GM23338 (cell line): Measurements from ENCODE around the gene LY86. TPM values are rescaled to one million over a fixed set of nuclear protein-coding genes. Genes with fewer than 3 reads are reported as not detected.

Experiments used
- ATAC-seq: fragments of 200-7000 bp; cut with Tn5 transposase; 3 replicates; pipeline ENCODE4 v1.9.1; 2020
- DNase-seq: peaks from one replicate; pipeline ENCODE4 v3.0.0-alpha.2; 2015; ENCODE audit warnings: low spot score
- H2AFZ ChIP-seq: fragments of 200-600 bp; sonication (generic); 2 replicates; pipeline ENCODE4 v1.8.0; 2016; ENCODE audit warnings: antibody characterized with exemption, mild to moderate bottlenecking, moderate library complexity
- H3F3A ChIP-seq: fragments of 200-600 bp; sonication (generic); replicated peaks from 2 replicates; pipeline ENCODE4 v1.8.0; 2017; ENCODE audit warnings: antibody characterized with exemption, mixed run types, low read depth
- H3K27ac ChIP-seq: fragments of 200-600 bp; sonication (generic); 2 replicates; pipeline ENCODE4 v1.6.1; 2016; ENCODE audit warnings: low read depth
- H3K27me3 ChIP-seq: fragments of 200-600 bp; sonication (generic); 2 replicates; pipeline ENCODE4 v1.8.0; 2016; ENCODE audit warnings: mild to moderate bottlenecking, mixed run types, moderate library complexity; ENCODE audit not compliant: insufficient read depth
- H3K36me3 ChIP-seq: fragments of 200-600 bp; sonication (generic); 2 replicates; pipeline ENCODE4 v1.8.0; 2016; ENCODE audit warnings: mild to moderate bottlenecking; ENCODE audit not compliant: insufficient read depth
- H3K4me1 ChIP-seq: fragments of 200-600 bp; sonication (generic); 2 replicates; pipeline ENCODE4 v1.8.0; 2016; ENCODE audit warnings: mild to moderate bottlenecking, moderate library complexity; ENCODE audit not compliant: insufficient read depth
- H3K4me2 ChIP-seq: fragments of 200-600 bp; sonication (generic); 2 replicates; pipeline ENCODE4 v1.7.1; 2017; ENCODE audit warnings: mixed run types
- H3K4me3 ChIP-seq: fragments of 200-600 bp; sonication (generic); 2 replicates; pipeline ENCODE4 v1.6.1; 2016; ENCODE audit warnings: mixed run types
- H3K79me2 ChIP-seq: fragments of 200-600 bp; sonication (generic); replicated peaks from 2 replicates; pipeline ENCODE4 v1.8.0; 2017; ENCODE audit warnings: mild to moderate bottlenecking; ENCODE audit not compliant: insufficient read depth
- H3K9me2 ChIP-seq: fragments of 200-600 bp; sonication (generic); 2 replicates; pipeline ENCODE4 v1.8.0; 2017; ENCODE audit not compliant: insufficient read depth
- H4K20me1 ChIP-seq: fragments of 200-600 bp; sonication (generic); replicated peaks from 2 replicates; pipeline ENCODE4 v1.8.0; 2017; ENCODE audit warnings: mild to moderate bottlenecking; ENCODE audit not compliant: insufficient read depth
- H3K27ac Mint-ChIP-seq: 2 replicates; pipeline ENCODE4 v1.8.0; 2020; ENCODE audit warnings: inconsistent platforms, mild to moderate bottlenecking, moderate library complexity, mixed read lengths
- H3K27me3 Mint-ChIP-seq: 3 replicates; pipeline ENCODE4 v1.8.0; 2022; ENCODE audit warnings: low read depth, mild to moderate bottlenecking, moderate library complexity, mixed read lengths, inconsistent platforms; ENCODE audit not compliant: insufficient read depth, poor library complexity
- H3K36me3 Mint-ChIP-seq: 3 replicates; pipeline ENCODE4 v1.8.0; 2021; ENCODE audit warnings: low read depth, mild to moderate bottlenecking, inconsistent platforms, moderate library complexity, mixed read lengths
- H3K4me1 Mint-ChIP-seq: 3 replicates; pipeline ENCODE4 v1.8.0; 2020; ENCODE audit warnings: mild to moderate bottlenecking, inconsistent platforms, mixed read lengths
- H3K4me3 Mint-ChIP-seq: 3 replicates; pipeline ENCODE4 v1.8.0; 2021; ENCODE audit warnings: moderate library complexity, mild to moderate bottlenecking, inconsistent platforms, mixed read lengths
- H3K9me3 Mint-ChIP-seq: 3 replicates; pipeline ENCODE4 v1.8.0; 2020; ENCODE audit warnings: moderate library complexity, mild to moderate bottlenecking, inconsistent platforms, mixed read lengths
- CREB1 ChIP-seq: fragments of 250-450 bp; sonication (Bioruptor Pico); IDR thresholded peaks from 2 replicates; pipeline ENCODE4 v1.5.0; 2020; ENCODE audit warnings: low read depth, mild to moderate bottlenecking, moderate library complexity
- EZH2 ChIP-seq: fragments of 200-600 bp; sonication (generic); IDR thresholded peaks from one replicate; pipeline ENCODE4 v1.8.0; 2017; ENCODE audit warnings: antibody characterized with exemption, mild to moderate bottlenecking, low read depth; ENCODE audit not compliant: unreplicated experiment
- EZH2phosphoT487 ChIP-seq: fragments of 200-600 bp; sonication (generic); IDR thresholded peaks from one replicate; pipeline ENCODE4 v1.8.1; 2018; ENCODE audit warnings: antibody characterized with exemption; ENCODE audit not compliant: unreplicated experiment
- JUNB ChIP-seq: IDR thresholded peaks from one replicate; pipeline ENCODE4 v1.6.1; 2016; ENCODE audit warnings: antibody characterized with exemption; ENCODE audit not compliant: unreplicated experiment
- NANOG ChIP-seq: IDR thresholded peaks from 2 replicates; pipeline ENCODE4 v1.6.1; 2016; ENCODE audit warnings: antibody characterized with exemption, borderline replicate concordance
- POLR2AphosphoS5 ChIP-seq: IDR thresholded peaks from 2 replicates; pipeline ENCODE4 v1.6.1; 2016; ENCODE audit warnings: antibody characterized with exemption, low read depth
- STAT1 ChIP-seq: IDR thresholded peaks from one replicate; pipeline ENCODE4 v1.6.1; 2016; ENCODE audit warnings: antibody characterized with exemption; ENCODE audit not compliant: unreplicated experiment
- ZNF114 ChIP-seq: fragments of 250-450 bp; sonication (Bioruptor Pico); IDR thresholded peaks from 2 replicates; pipeline ENCODE4 v1.5.0; 2020; ENCODE audit warnings: mild to moderate bottlenecking, moderate library complexity
- ZNF331 ChIP-seq: fragments of 250-450 bp; sonication (Bioruptor Pico); IDR thresholded peaks from 2 replicates; pipeline ENCODE4 v1.5.0; 2020; ENCODE audit warnings: low read depth, mild to moderate bottlenecking, moderate library complexity
- polyA plus RNA-seq: library from polyadenylated mRNA; unstranded; fragments of >200 nt; fragmentation: Nextera tagmentation; extraction: Ambion mirVana; gene quantifications from 2 replicates; pipeline ENCODE4 v1.2.1, GENCODE V29; 2016
- total RNA-seq: library from RNA; depleted of rRNA; stranded (reverse); fragments of >200 nt; shearing (Covaris generic); gene quantifications from 2 replicates; pipeline ENCODE4 v1.2.3, GENCODE V29; 2014
- TF ChIP-seq, protein P1 (sequence below): fragments of 250-450 bp; sonication (Bioruptor Pico); IDR thresholded peaks from 2 replicates; pipeline ENCODE4 v1.5.0; 2020; ENCODE audit warnings: mild to moderate bottlenecking, moderate library complexity
- TF ChIP-seq, protein P2 (sequence below), 2 experiments: fragments of 200-600 bp in 1 of 2; sonication (generic) in 1 of 2; conservative IDR thresholded peaks; 2 replicates each; pipeline versions ENCODE4 v1.5.1 to v1.6.1; 2016 to 2017; ENCODE audit warnings: antibody characterized with exemption in 2 of 2, low read depth in 2 of 2, mild to moderate bottlenecking in 2 of 2, moderate library complexity in 1 of 2
- TF ChIP-seq, protein P3 (sequence below): IDR thresholded peaks from one replicate; pipeline ENCODE4 v1.6.1; 2018; ENCODE audit warnings: antibody characterized with exemption; ENCODE audit not compliant: unreplicated experiment
- TF ChIP-seq, protein P4 (sequence below): IDR thresholded peaks from 2 replicates; pipeline ENCODE4 v1.6.1; 2016; ENCODE audit warnings: antibody characterized with exemption

The LY86 gene
- total and polyA plus RNA-seq, 2 experiments from 2014 or later, result 0.29 TPM; not detected in 1

DNA sequence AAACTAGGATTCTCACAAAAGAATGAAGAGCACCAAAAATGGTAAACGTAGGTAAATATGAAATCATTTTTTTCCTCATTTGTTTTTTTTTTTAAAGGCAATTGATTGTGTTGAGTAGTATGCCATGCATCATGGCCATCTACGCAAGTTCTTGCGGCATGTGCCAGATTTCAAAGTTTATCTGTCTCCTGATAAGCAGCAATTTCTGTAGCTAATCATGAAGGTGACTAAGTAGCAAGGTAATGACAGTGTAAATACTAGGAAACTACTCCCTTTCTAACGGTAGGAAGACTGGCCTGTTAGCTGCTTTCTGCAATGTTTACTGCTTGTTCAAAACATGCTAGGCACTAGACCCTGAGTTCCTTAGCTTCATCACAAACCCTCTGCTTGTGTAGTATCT lies 13.4 kb upstream of the LY86 start:
- Histone ChIP-seq H3K9me2 (no peaks in the 10 kb centered on the region), H3K4me1 (no peaks in the 10 kb centered on the region), H2AFZ (no peak overlapping the region; the same call in 1 of the 2 replicates), H4K20me1 (no peaks in the 10 kb centered on the region), H3K4me3 (no peak overlapping the region), H3K79me2 (no peaks in the 10 kb centered on the region), H3K4me2 (no peak overlapping the region), H3K27me3 (no peaks in the 10 kb centered on the region), H3F3A (no peaks in the 10 kb centered on the region), H3K36me3 (no peaks in the 10 kb centered on the region), H3K27ac (no peak overlapping the region)
- H3K4me1 Mint-ChIP-seq, result no peaks in the 10 kb centered on the region
- H3K4me3 Mint-ChIP-seq, result no peak overlapping the region
- H3K36me3 Mint-ChIP-seq, result no peaks in the 10 kb centered on the region; the same call in 2 of the 3 replicates
- no peak overlapping the region for H3K27ac Mint-ChIP-seq
- no peak for ATAC-seq
- peaks cover 15% of the 10 kb centered on the region for H3K9me3 Mint-ChIP-seq
- TF ChIP-seq, protein P1, sequence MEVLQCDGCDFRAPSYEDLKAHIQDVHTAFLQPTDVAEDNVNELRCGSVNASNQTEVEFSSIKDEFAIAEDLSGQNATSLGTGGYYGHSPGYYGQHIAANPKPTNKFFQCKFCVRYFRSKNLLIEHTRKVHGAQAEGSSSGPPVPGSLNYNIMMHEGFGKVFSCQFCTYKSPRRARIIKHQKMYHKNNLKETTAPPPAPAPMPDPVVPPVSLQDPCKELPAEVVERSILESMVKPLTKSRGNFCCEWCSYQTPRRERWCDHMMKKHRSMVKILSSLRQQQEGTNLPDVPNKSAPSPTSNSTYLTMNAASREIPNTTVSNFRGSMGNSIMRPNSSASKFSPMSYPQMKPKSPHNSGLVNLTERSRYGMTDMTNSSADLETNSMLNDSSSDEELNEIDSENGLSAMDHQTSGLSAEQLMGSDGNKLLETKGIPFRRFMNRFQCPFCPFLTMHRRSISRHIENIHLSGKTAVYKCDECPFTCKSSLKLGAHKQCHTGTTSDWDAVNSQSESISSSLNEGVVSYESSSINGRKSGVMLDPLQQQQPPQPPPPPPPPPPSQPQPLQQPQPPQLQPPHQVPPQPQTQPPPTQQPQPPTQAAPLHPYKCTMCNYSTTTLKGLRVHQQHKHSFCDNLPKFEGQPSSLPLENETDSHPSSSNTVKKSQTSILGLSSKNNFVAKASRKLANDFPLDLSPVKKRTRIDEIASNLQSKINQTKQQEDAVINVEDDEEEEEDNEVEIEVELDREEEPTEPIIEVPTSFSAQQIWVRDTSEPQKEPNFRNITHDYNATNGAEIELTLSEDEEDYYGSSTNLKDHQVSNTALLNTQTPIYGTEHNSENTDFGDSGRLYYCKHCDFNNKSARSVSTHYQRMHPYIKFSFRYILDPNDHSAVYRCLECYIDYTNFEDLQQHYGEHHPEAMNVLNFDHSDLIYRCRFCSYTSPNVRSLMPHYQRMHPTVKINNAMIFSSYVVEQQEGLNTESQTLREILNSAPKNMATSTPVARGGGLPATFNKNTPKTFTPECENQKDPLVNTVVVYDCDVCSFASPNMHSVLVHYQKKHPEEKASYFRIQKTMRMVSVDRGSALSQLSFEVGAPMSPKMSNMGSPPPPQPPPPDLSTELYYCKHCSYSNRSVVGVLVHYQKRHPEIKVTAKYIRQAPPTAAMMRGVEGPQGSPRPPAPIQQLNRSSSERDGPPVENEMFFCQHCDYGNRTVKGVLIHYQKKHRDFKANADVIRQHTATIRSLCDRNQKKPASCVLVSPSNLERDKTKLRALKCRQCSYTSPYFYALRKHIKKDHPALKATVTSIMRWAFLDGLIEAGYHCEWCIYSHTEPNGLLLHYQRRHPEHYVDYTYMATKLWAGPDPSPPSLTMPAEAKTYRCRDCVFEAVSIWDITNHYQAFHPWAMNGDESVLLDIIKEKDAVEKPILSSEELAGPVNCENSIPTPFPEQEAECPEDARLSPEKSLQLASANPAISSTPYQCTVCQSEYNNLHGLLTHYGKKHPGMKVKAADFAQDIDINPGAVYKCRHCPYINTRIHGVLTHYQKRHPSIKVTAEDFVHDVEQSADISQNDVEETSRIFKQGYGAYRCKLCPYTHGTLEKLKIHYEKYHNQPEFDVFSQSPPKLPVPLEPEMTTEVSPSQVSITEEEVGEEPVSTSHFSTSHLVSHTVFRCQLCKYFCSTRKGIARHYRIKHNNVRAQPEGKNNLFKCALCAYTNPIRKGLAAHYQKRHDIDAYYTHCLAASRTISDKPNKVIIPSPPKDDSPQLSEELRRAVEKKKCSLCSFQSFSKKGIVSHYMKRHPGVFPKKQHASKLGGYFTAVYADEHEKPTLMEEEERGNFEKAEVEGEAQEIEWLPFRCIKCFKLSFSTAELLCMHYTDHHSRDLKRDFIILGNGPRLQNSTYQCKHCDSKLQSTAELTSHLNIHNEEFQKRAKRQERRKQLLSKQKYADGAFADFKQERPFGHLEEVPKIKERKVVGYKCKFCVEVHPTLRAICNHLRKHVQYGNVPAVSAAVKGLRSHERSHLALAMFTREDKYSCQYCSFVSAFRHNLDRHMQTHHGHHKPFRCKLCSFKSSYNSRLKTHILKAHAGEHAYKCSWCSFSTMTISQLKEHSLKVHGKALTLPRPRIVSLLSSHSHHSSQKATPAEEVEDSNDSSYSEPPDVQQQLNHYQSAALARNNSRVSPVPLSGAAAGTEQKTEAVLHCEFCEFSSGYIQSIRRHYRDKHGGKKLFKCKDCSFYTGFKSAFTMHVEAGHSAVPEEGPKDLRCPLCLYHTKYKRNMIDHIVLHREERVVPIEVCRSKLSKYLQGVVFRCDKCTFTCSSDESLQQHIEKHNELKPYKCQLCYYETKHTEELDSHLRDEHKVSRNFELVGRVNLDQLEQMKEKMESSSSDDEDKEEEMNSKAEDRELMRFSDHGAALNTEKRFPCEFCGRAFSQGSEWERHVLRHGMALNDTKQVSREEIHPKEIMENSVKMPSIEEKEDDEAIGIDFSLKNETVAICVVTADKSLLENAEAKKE (CRISPR knock-in tag), result no peak
- TF ChIP-seq, protein P2, sequence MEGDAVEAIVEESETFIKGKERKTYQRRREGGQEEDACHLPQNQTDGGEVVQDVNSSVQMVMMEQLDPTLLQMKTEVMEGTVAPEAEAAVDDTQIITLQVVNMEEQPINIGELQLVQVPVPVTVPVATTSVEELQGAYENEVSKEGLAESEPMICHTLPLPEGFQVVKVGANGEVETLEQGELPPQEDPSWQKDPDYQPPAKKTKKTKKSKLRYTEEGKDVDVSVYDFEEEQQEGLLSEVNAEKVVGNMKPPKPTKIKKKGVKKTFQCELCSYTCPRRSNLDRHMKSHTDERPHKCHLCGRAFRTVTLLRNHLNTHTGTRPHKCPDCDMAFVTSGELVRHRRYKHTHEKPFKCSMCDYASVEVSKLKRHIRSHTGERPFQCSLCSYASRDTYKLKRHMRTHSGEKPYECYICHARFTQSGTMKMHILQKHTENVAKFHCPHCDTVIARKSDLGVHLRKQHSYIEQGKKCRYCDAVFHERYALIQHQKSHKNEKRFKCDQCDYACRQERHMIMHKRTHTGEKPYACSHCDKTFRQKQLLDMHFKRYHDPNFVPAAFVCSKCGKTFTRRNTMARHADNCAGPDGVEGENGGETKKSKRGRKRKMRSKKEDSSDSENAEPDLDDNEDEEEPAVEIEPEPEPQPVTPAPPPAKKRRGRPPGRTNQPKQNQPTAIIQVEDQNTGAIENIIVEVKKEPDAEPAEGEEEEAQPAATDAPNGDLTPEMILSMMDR (conservative IDR thresholded peaks at IDR 0.05; ENCODE audit: low read depth in 2 of 2), result no peak
- TF ChIP-seq ZNF114, result no peak
- TF ChIP-seq NANOG, result no peak
- TF ChIP-seq POLR2AphosphoS5, result no peak
- TF ChIP-seq STAT1, result no peak
- TF ChIP-seq, protein P3, sequence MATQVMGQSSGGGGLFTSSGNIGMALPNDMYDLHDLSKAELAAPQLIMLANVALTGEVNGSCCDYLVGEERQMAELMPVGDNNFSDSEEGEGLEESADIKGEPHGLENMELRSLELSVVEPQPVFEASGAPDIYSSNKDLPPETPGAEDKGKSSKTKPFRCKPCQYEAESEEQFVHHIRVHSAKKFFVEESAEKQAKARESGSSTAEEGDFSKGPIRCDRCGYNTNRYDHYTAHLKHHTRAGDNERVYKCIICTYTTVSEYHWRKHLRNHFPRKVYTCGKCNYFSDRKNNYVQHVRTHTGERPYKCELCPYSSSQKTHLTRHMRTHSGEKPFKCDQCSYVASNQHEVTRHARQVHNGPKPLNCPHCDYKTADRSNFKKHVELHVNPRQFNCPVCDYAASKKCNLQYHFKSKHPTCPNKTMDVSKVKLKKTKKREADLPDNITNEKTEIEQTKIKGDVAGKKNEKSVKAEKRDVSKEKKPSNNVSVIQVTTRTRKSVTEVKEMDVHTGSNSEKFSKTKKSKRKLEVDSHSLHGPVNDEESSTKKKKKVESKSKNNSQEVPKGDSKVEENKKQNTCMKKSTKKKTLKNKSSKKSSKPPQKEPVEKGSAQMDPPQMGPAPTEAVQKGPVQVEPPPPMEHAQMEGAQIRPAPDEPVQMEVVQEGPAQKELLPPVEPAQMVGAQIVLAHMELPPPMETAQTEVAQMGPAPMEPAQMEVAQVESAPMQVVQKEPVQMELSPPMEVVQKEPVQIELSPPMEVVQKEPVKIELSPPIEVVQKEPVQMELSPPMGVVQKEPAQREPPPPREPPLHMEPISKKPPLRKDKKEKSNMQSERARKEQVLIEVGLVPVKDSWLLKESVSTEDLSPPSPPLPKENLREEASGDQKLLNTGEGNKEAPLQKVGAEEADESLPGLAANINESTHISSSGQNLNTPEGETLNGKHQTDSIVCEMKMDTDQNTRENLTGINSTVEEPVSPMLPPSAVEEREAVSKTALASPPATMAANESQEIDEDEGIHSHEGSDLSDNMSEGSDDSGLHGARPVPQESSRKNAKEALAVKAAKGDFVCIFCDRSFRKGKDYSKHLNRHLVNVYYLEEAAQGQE, result no peak
- no peak for TF ChIP-seq JUNB
- no peak for TF ChIP-seq ZNF331 (CRISPR knock-in tag)
- TF ChIP-seq, protein P4, sequence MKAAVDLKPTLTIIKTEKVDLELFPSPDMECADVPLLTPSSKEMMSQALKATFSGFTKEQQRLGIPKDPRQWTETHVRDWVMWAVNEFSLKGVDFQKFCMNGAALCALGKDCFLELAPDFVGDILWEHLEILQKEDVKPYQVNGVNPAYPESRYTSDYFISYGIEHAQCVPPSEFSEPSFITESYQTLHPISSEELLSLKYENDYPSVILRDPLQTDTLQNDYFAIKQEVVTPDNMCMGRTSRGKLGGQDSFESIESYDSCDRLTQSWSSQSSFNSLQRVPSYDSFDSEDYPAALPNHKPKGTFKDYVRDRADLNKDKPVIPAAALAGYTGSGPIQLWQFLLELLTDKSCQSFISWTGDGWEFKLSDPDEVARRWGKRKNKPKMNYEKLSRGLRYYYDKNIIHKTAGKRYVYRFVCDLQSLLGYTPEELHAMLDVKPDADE, result no peak
- TF ChIP-seq CREB1 (CRISPR knock-in tag), result no peak
- TF ChIP-seq EZH2phosphoT487, result no peak
- no peak for TF ChIP-seq EZH2
- peaks cover 8% of the 10 kb centered on the region for H3K27me3 Mint-ChIP-seq
- DNase-seq, result no peak
